Measurements from ENCODE around the gene UBAC1.

DNA sequence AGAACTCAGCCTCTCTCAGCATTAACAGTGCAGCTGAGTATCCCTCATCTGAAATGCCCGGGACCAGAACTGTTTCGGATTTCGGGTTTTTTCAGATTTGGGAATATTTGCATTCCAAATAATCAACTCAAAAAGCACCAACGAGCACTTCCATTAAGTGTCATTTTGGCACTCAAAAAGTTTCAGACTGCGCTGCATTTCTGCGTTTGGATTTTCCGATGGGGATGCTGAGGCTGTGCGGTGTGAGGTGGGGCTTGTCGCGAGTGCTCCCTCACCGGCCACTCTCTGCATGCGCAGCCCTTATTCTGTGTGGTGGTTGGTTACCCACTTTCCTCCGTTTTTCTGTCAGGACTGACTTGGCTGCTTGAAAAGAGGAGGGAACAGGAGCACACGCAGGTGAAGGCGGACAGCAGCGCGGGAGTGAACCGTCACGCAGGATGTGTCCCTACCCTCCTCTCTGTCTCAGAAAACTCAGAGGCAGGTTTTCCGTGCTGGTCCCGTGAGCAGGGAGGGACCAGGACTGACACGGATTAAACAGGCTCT, 8.4 kb downstream of the UBAC1 start:
- TF ChIP-seq POLR2A (IDR thresholded peaks at IDR 0.05) (no peak), CTCF (IDR thresholded peaks at IDR 0.05) (no peak)
